ENCODE data around the gene NF1. TPM values are rescaled to one million over a fixed set of nuclear protein-coding genes. Genes with fewer than 3 reads are reported as not detected.
"Not testable (repeated sequence)": the region's sequence is repeated elsewhere in the genome, so short reads cannot be mapped to it uniquely, and the experiment has no call there.

Gene NF1
- total RNA-seq, 1 donor from 2014 or later: 37.8 TPM

DNA sequence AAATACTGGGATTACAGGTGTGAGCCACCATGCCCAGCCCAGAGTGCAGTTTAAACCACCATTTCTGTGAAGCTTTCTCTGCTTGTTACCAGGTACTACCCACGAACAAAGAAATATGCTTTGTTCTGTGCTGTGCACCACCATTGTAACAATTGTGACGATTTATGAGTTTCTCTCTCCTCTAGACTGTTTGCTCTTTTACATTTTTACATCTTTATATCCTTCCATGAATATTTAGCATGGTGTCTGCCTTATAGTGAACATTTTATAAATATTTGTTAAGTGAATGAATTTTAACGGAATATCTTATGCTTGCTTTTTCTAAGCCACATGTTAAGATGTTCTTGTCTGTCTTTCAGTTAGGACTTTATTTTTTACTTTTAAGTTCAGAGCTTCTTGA, 141.9 kb downstream of the NF1 start:
- ATAC-seq (no peak), DNase-seq (no peak)
- intact Hi-C loops (cut with micrococcal nuclease): no loop called here

DNA sequence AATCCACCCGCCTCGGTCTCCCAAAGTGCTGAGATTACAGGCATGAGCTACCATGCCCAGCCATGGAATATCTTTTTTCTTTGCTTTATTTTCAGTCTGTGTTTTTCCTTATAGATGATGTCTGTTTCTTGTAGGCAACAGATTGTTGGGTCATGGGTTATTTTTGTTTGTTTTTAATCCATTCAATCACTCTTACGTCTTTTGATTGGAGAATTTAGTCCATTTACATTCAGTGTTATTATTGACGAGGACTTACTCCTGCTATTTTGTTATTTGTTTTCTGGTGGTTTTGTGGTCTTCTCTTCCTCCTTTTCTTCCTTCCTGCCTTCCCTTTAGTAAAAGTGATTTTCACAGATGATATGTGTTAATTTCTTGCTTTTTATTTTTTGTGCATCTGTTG, 146.3 kb downstream of the NF1 start:
- no peak for DNase-seq
- intact Hi-C loops (cut with micrococcal nuclease): no loop called here

DNA sequence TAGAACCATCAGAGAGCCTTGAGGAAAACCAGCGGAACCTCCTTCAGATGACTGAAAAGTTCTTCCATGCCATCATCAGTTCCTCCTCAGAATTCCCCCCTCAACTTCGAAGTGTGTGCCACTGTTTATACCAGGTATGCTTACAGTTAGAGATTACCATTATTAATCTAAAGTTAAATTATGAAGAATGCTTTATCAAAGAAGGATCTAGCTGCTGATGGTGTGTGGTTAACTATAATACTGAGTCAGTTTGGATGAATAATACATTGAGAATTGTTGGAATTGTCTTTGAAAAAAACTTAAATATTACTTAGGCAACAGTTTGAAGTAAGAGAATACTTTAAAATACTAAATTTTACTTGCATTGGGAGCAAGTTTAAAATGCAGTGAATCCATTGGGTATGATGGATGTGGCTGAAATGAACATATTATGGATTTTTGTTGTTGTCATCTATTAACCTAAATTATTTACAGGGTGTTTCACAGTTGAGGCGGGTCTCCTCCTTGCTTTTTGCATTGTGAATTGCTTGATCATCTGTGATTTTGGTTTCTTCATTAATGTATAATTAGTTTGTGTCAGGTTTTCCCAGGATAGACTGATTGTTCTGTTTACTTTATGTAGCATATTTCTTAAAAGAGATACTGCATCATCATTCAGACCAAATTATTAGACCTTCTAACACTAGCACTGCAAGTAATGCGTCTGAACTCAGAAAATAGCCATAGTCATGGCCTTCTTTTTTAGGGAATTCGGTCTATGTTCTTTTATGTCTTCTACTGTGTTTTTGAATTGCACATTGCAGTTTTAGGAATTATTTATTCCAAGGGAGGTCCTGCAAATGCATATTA, 154.4 kb downstream of the NF1 start:
- intact Hi-C loops (cut with micrococcal nuclease): no loop called here
- ATAC-seq (no peak), DNase-seq (no peak)

More for the DNA sequence above, 146.3 kb downstream of the NF1 start:
- no peak for ATAC-seq

DNA sequence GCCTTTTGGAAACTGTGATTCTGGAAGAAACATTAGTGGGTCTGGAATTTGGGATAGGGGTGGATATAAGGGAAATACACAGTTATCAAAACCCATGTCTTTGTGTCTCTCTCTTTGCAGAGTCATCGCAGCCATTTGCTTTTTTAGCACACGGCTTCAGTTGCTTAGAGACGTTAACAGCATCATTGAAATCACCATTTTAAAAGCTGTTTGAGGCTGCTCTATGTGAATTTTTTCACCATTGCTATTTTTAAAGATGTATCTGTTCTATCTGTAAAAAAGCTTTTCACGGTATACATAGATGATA, 155.0 kb downstream of the NF1 start:
- DNase-seq: no peak
- ATAC-seq: no peak
- intact Hi-C loops (cut with micrococcal nuclease): no loop called here

DNA sequence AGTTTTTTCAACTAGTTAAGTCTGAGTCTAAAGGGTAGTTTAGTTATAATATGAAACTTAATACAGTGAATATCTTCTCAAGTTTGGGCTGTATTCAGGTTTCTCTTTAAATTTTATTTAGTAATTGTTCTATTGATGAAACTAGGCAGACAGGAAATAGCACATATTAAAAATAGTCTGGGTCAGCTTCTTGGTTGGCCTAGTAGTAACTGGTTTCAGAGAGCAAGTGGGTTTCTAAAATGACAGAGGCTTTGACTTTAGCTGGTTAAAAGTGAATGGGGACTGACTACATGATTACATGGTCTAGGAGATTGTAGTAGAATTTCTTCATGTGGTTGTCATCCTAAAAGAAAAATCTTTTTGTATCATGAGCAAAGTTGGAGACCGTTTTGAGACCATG, 155.5 kb downstream of the NF1 start:
- intact Hi-C loops (cut with micrococcal nuclease): no loop called here
- DNase-seq: no peak
- no peak for ATAC-seq

DNA sequence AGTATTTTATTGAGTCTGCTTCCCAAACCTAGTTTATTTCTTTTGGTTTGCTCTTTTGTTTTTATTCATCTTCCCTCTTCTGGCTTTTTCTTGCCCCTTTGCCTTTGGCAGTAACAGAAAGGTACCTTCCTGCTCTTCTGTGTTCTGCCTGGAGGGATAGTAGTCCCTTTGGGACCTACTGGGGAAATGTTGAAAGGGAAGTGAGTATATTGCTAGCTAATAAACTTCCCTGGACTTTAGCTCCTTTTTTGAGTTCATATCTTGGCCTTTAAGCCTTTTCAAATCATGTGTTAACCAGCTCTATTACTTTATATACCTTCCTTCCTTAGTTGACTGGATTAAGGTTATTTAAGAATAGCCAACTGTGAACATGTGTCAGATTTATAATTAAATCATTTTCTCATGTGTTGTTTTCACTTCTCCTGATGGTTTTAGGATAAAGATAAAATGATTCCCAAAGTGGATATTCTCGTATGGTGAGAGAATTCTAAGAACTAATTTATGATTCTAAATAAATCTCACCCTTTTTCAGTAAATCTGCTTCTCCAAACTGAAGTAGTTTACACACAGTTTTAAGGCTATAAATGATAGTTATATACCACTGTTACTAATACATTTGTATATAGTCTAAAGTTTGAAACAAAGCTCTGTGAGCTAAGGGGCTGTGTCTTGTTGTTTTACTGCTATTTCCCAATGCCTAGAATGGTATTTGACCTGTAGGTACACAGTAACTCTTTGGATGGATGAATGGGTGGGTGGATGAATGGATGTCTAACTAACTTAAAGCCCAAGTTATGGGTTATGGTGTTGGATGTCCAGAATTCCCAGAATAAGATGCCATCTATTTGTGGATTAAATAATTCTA, 156.6 kb downstream of the NF1 start:
- peak; percentile 30 for ATAC-seq
- DNase-seq: no peak
- intact Hi-C loops (cut with micrococcal nuclease): no loop called here

DNA sequence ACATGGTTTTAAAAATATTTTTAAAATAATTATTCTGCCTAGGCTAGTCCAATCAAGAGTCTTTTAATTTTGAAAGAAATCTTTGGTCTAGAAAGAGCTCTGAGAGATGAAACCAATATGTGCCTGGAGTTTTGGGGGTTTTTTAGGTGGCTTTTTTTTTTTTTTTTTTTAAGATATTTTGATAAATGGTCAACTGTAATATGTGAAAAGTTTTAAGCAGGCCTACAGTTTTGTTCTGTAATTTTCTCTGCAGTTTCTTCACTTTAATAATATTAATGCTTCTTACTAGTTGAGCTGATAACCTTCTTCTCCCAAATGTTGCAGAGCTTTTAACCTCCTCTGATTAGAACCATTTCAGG, 157.2 kb downstream of the NF1 start:
- DNase-seq: no peak
- no peak for ATAC-seq
- intact Hi-C loops (cut with micrococcal nuclease): no loop called here

DNA sequence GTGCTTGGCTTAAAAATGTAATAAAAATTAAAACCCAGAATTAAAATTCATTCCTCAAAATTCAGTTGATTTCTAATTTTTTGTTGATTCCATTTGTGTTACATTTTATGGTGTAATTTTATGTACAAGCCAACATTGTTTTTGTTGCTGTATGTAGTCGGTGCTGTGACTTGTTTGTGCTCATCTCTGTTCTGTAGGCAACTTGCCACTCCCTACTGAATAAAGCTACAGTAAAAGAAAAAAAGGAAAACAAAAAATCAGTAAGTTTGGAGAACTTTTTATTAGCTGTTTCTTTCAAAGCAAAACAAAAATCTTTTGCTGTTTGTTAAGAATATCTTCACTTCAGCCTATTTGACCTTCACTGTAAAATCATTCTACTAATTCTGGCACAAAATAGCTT, 158.0 kb downstream of the NF1 start:
- intact Hi-C loops (cut with micrococcal nuclease): no loop called here
- no peak for DNase-seq
- ATAC-seq: no peak

DNA sequence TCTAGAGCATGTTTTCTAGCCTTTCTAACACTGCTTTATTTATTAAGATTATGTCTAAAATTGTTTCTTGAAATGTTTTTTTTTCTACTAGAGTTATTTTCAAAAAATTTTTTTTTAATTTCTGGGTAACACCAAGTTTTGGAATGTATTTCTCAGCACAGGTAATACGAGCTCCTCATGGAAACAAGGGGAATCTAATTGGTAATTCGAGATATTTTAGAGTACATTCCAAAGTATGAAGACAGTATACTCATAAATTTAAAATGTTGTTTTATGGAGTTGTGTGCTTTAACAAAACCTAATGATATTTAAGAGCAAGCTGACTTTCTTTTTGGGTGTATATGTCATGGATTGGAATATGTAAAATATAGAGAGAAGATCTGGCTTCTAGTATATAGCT, 159.9 kb downstream of the NF1 start:
- DNase-seq: no peak
- ATAC-seq: no peak
- intact Hi-C loops (cut with micrococcal nuclease): no loop called here

DNA sequence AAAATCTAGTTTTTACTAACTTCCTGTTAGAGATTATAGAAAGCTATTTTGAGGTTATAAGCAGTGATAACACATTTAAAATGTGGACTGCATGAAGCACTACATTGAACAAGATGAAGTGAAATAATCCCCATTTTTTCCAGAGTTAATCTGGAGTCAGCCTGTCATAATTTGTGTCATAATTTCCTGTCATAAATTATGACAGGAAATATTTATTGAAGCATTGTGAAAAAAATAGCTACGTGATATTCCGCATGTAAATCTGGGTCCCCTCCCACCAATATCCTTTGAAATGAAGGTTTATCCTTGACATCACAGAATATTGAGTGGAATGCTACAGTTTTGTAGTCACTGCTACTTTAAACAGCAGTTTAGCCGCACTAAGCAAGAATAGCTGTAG, 162.2 kb downstream of the NF1 start:
- intact Hi-C loops (cut with micrococcal nuclease): no loop called here
- ATAC-seq: no peak
- DNase-seq: no peak

DNA sequence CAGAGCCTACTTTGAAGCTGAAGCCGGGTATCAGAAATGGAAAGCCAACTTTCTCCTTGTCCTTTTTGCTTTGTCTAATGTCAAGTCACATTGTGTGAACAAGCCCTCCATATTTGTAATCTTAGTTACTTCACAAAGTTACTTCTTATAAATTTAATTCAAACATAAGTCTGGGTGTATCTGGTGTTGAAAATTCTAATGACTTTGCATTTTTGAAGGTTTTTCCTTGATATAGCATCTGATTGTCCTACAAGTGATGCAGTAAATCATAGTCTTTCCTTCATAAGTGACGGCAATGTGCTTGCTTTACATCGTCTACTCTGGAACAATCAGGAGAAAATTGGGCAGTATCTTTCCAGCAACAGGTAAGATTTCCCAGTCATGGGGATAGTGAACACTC, 165.4 kb downstream of the NF1 start:
- no peak for ATAC-seq
- intact Hi-C loops (cut with micrococcal nuclease): no loop called here
- DNase-seq: no peak

DNA sequence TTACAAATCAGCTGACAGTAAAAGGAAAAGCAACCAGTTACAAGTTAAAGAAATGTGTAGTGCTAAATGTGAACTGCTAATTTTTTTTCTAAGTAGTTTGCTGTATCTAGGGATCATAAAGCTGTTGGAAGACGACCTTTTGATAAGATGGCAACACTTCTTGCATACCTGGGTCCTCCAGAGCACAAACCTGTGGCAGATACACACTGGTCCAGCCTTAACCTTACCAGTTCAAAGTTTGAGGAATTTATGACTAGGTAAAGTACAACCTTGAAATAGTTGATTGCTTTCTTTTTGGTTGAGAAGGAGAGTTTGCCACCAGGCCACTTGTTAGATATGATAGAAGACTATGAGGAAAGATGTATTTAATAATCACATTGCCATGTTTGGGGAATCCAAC, 166.8 kb downstream of the NF1 start:
- ATAC-seq (no peak), DNase-seq (no peak)
- intact Hi-C loops (cut with micrococcal nuclease): no loop called here

DNA sequence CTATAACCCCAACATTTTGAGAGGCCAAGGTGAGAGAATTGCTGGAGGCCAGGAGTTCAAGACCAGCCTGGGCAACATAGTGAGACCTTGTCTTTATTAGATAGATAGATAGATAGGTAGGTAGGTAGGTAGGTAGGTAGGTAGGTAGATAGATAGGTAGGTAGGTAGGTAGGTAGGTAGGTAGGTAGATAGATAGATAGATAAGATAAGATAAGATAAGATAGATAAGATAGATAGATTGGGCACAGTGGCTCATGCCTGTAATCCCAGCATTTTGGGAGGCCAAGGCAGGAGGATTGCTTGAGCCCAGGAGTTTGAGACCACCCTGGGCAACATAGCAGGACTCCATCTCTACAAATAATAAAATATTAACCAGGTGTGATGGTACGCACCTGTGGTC, 168.1 kb downstream of the NF1 start:
- ATAC-seq; intact Hi-C loops (cut with micrococcal nuclease); DNase-seq: not testable (repeated sequence)

DNA sequence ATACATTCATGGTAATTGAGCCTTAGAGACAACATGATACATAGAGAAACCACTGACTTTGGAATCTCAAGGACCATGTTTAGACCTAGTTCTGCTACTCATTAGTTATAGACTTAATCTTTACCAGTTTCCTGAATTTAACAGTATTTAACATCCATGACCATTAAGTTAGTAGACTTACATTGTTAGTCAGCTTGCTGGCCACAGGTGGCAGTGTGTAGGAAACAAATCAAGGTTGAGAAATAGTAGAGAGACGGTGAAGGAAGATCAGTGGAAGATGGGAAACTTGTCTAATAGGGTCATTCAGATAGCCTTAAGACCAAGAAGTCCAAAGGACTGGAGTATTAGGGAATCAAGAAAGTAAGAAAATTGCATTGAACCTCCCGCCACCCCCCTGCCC, 171.3 kb downstream of the NF1 start:
- intact Hi-C loops (cut with micrococcal nuclease): no loop called here
- ATAC-seq: no peak
- DNase-seq: no peak

DNA sequence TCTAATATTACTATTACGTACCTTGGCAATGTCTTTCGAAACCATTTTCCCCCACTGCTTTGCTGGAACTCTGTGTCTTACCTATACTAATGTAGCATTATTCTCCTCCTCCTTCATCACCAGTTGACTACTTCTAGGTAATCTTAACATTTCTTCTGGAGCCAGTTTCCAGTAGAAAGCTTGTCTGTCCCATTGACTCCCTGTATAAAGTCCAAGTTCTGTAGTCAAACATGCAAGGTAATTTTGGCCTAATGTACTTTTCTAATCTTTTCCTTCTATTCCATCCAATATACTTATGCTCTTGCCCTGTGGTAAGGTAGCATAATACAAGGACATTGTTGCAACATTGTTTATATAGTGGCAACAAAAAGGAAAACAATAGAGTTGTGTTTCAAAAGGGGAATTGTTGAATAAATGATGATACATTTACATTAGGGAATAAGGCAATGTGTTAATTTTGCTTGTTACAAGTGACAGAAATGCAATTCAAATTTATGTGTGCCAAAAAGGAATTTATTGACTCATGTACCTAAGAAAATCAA, 174.3 kb downstream of the NF1 start:
- intact Hi-C loops (cut with micrococcal nuclease): no loop called here
- DNase-seq (no peak), ATAC-seq (peak; percentile 11)

DNA sequence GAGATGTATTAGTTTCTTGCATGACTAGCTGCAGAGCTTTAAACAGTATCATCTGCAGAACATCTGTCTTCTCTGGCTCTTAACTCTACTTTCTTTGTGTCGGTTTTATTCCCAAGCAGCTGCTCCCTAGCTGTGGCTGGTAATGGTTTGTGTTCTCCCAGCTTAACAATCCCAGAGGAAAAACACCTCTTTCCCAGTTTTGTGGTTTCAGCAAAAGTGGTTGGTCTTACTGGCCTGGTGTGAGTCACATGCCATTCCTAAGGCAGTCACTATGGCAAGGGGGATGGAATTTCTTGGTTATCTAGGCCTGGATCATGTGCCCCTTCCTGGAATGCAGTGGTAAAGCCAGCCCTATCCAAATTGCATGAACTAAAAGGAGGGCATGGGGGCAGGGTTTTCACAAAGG, 174.8 kb downstream of the NF1 start:
- intact Hi-C loops (cut with micrococcal nuclease): no loop called here
- DNase-seq (no peak), ATAC-seq (peak; percentile 73)

DNA sequence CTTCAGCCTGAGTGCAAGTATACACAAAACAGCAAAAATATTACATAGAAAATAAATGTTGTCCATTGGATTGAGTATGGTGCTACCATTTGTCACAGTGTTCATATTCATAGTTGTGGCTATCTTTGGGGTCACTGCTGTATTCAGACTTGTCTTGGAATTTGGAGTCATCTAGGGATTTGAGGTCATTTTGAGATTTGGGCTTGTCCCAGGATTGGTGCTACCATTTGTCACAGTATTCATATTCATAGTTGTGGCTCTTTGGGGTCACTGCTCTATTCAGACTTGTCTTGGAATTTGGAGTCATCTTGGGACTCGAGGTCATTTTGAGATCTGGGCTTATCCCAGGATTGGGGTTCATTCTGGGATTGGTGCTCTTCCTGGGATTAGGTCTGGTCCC, 177.5 kb downstream of the NF1 start:
- intact Hi-C loops (cut with micrococcal nuclease): no loop called here
- DNase-seq (no peak), ATAC-seq (no peak)

DNA sequence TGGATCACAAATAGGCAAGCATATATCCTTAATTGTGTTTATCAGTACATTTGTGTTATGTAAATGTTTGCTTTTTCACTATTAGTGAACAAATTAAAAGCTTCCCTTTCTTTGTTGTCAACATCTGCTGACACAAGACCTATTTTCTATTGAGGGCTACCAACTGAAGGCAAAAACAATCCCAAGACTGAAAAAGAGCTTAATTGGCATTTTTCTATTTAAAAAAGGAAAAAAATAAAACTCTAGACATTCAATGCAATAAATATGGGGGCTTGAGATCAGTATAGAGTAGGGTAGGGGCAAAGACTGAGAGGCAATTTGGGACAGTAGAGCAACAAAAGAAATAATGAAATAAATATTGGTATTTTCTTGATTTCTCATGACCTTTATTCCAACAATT, 178.0 kb downstream of the NF1 start:
- DNase-seq: no peak
- ATAC-seq: no peak

DNA sequence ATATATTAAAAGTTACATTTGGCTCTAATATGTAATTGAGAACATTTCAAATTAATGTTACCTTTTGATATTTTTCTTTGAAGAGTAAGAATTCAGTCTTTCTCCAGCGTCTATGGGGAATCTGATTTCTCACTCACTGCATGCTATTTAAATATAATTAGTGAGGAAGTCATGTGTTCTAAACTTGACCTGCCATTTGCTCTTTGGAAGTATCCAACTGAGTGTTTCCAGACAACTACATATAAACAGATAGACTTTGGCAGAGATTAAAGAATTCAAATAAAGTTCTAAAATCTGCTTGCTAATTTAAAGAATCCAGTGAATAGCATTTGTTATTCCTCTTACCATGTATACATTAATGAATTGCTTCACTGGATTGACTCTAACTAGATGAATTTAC, 178.7 kb downstream of the NF1 start:
- DNase-seq (no peak), ATAC-seq (no peak)
- intact Hi-C loops (cut with micrococcal nuclease): no loop called here

More for the DNA sequence above, 178.0 kb downstream of the NF1 start:
- intact Hi-C loops (cut with micrococcal nuclease): no loop called here

DNA sequence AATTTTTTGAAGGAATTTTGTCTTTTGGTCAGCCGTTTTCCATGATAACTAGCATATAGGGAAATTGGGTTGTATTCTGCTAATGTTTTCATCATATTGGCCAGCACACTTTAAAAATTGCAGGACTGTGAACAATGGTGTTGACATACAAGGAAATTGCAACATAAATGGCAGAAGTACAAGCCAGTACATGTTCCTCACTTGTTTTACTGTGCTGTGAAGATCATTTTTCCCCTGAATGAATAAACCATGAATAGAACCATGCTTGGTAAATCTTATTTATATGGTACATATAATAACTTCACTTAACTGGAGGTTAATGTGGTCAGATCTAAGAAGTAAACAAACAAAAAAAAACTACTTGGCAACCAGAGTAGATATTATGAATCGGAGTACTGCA, 179.5 kb downstream of the NF1 start:
- intact Hi-C loops (cut with micrococcal nuclease): no loop called here
- DNase-seq (no peak), ATAC-seq (peak; percentile 80)

DNA sequence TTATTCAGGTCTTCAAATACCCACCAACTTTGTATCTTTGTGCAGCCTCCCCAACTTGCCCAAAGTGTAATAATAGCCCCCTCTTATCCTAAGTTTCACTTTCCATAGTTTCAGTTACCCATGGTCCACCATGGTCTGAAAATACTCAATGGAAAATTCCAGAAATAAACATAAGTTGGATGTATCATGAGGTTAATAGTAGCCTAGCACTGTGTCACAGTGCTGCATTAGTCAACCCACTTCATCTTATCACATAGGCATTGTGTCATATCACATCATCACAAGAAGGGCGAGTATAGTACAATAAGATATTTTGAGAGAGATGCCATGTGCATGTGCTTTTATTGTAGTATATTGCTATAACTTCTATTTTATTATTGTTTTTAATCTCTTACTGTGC, 180.3 kb downstream of the NF1 start:
- intact Hi-C loops (cut with micrococcal nuclease): no loop called here
- DNase-seq: no peak
- ATAC-seq: peak; percentile 28
